ENCODE data around the gene PIRT.

DNA sequence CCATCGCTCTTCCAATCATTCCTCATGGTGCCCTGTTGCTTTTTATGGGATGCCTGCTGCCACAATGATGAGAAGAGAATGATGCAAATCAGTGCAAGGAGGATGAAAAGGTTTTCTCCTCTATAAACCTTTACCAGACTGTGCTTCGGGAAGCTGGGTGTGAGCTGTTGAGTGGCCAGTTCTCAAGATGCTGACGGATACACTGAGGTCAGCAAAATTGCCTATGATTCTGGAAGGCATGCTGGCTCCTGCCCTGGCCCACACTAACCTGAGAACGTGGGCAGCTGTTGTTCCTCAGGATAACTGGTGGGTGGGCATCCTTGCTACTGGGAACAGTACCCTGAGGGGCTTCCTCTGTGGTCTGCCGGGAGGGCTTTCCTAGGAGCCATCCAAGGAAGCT, 795 bp upstream of the PIRT start:
- no peak for TF ChIP-seq EZH2phosphoT487 (IDR thresholded peaks at IDR 0.05; ENCODE audit: borderline replicate concordance)
- TF ChIP-seq, protein P1, sequence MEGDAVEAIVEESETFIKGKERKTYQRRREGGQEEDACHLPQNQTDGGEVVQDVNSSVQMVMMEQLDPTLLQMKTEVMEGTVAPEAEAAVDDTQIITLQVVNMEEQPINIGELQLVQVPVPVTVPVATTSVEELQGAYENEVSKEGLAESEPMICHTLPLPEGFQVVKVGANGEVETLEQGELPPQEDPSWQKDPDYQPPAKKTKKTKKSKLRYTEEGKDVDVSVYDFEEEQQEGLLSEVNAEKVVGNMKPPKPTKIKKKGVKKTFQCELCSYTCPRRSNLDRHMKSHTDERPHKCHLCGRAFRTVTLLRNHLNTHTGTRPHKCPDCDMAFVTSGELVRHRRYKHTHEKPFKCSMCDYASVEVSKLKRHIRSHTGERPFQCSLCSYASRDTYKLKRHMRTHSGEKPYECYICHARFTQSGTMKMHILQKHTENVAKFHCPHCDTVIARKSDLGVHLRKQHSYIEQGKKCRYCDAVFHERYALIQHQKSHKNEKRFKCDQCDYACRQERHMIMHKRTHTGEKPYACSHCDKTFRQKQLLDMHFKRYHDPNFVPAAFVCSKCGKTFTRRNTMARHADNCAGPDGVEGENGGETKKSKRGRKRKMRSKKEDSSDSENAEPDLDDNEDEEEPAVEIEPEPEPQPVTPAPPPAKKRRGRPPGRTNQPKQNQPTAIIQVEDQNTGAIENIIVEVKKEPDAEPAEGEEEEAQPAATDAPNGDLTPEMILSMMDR (IDR thresholded peaks at IDR 0.05 in 2 of 3, conservative IDR thresholded peaks at IDR 0.05 in 1 of 3; ENCODE audit: borderline replicate concordance in 1 of 3, insufficient read depth in 1 of 3, low read depth in 2 of 3, low read length in 2 of 3), result no peak
- no peak for TF ChIP-seq POLR2AphosphoS5 (IDR thresholded peaks at IDR 0.05; ENCODE audit: low read depth, low read length)

Measured in HCT116 (cell line).